Activated CD4-positive, alpha-beta T cell treated with anti-CD3 and anti-CD28 coated beads, Interleukin-2, amount 50 U/mL, for 1 hour (primary cell): ENCODE measurements around the gene ST14.
"Not testable (repeated sequence)": the region's sequence is repeated elsewhere in the genome, so short reads cannot be mapped to it uniquely, and the experiment has no call there.

ENCODE experiments used
- DNase-seq: peaks from one replicate; pipeline ENCODE4 v3.0.0-alpha.2; 2020

Gene ST14

DNA sequence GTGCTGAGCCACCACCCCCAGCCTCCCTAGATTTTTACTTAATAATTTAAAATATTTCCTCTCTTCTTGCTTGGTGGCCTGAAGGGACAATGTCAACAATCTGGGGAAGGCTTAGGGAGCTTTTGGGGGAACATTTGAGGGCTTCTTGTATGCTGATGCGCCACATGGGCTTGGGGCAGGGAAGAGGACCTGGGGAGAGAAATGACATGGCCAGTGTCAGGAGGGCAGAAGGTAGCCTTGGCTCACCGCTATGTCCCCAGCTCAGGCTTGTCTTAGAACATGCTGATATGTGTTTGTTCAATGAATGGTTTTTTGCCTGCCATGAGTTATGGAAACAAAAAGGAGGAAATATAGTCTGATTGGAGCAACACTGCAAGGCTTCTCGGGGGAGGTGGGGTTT, 51.6 kb downstream of the ST14 start:
- no peak for DNase-seq

DNA sequence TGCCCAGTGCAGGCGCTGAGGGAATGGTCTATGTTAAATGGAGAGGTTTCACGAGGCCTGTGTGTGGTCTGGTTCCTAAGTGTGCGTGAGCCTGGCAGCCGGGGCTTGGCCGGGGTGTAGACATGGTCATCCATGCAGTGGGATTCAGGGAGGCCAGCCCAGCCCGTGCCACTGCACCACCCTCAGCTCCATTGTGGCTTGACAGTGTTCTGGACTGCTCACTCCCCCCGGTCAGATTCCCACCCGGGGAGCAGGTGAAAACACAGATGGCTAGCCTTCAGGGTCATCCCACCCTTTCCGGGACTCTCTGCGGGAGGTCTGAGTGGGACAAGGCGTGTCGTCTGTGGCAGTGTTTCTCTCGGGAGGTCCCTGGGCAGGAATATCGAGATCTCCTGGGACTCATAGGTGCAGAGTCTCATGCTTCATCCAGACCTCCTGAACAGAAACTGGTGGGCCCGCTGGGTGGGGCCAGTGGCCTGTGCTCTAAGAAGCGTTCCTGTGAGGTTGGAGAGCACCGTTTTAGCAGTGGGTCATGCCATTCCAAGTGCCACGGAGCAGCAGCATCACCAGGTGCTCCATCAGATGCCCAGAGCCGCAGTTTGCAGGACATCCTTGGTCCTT, 52.3 kb downstream of the ST14 start:
- no peak for DNase-seq

DNA sequence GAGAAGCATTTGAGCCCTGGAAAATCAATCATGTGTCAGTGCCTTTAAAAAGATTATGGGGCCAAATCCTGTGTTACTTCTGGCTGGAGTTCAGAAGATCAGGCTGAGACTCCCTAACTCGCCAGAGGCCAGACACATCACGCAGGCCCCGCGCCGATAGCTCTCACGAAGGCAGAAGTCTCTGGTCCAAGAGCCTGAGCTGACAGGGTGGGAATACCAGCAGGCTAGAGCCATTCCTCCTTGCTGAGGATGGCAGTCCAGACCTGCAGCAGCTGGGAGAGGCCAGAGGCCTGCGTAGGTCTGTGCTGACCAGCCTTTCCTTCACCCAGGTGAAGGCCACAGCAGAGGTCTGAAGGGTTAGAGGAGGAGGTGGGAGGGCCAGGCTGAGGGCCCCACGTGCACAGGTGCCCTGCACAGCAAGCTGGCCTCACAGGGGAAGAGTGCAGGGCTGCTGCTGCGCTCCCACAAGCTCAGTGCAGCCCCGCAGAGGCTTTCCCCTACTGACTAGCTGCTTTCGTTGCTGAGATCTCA, 52.9 kb downstream of the ST14 start:
- no peak for DNase-seq

DNA sequence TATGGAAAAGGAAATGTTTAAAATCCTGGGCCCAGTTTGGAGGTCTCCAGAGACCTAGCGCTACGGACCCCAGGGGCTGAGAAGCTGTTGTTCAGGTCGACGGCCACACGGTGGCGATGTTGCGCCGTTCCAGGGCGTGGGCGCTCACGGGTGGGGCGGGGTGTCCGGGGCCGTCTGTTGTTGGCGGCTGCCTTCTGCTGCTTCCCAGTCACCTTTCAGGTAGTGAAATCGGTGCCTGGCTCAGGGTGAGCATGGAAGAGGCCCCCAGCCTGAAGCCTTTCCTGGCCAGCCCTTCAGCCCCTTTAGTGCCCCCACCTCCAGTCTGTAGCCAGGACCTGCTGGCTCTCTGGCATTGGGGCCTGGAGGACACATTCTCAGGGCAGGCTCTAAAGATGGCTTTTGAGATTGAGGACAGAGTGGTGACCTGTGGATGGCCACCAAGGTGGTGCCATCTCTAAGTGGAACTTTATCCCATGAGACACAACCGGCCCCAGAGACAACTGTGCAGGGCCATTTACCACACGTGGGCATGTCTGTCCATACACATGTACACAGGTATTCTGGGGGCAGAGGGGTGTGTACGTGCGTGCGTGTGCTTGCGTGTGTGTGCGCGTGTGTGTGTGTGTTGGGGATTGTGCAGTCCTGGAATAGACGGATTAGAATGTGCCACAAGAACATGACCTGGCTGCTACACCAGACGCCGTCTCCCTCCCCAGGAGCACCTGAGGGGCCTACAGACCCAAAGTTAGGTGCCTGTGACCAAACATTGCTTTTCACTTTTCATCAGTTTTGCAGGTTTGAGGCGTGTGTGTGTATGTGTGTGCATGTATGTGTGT, 53.8 kb downstream of the ST14 start:
- DNase-seq: peak; percentile 72

DNA sequence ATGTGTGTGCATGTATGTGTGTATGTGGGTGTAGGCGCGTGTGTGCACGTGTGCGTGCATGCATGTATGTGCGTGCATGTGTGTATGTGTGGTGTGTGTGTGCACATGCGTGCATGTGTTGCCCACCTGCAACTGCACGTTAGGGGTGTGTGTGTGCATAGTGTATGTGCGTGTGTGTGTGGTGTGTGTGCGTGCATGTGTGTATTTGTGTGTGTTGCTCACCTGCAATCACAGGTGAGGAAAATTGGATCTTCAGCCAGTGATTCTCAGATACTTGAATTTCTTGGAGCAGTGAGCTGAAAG, 54.3 kb downstream of the ST14 start:
- DNase-seq: no peak

GRCh38 chr11:130214861-130215530, 55.4 kb downstream of the ST14 start:
- DNase-seq: no peak

GRCh38 chr11:130215531-130216220, 56.1 kb downstream of the ST14 start:
- DNase-seq: no peak

- no peak for DNase-seq
Observed at GRCh38 chr11:130216221-130216550, 56.6 kb downstream of the ST14 start.

- DNase-seq: no peak
Observed at GRCh38 chr11:130216591-130217132, 57.1 kb downstream of the ST14 start.

GRCh38 chr11:130217133-130218031, 57.8 kb downstream of the ST14 start:
- no peak for DNase-seq

- DNase-seq: no peak
Observed at GRCh38 chr11:130218501-130219070, 59.0 kb downstream of the ST14 start.

DNA sequence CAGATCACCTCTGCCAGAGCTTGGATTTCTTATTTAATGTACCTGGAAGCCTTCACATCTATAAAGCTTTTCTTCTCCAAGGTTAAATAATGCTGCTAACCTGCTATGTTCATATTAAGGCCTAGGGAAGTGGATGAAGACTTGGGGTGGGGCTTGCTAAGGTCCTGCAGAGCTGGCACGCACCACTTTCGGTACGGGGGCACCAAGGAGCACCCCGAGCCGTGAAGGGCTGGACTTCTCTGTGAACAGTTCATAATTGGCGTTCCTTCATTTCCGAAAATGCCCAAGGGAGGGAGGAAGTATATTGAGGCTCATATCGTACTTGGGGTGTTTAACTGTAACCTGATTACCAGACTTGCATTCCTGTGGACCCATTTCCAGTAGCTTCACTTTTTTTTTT, 59.6 kb downstream of the ST14 start:
- DNase-seq: no peak

- DNase-seq: no peak
Observed at GRCh38 chr11:130220311-130221035, 60.9 kb downstream of the ST14 start.

GRCh38 chr11:130223291-130223971, 63.8 kb downstream of the ST14 start:
- DNase-seq: no peak

DNA sequence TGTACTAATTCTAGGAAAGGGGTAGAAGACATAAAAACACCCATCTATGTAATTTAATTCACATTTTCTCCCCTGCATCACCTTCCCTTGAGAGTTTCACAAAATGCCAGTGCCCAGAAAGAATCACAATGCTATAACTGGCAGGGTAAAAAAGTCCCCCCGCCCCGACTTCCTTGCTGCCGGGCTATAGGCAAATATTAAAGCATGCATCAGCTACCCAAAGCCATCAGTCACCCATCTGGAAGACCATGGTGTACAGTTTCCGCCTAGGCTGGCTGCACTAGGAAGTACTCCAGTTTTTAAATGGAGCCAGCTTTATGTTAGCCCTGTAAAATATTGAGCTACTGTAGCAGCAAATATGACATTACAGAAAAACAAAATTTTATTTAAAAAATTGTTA, 67.8 kb downstream of the ST14 start:
- no peak for DNase-seq

DNA sequence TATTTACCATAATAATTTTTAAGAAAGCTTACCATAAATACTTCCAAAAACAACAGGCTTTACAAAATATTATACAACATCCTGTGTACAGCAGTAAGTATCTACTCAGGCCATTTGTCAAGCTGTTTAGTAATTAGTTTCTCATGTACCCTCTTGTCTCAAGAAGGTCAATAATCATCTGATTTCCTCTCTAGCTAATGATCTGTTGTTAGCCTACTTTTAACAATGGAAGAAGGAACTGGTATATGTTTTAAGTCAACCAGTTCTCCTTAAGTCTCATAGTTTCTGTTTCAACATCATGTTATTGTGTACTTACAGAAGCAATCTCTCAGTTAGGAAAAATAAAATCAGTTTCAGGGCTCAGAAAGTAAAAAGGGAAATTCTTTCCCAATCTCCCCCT, 73.9 kb downstream of the ST14 start:
- not testable (repeated sequence) for DNase-seq

DNA sequence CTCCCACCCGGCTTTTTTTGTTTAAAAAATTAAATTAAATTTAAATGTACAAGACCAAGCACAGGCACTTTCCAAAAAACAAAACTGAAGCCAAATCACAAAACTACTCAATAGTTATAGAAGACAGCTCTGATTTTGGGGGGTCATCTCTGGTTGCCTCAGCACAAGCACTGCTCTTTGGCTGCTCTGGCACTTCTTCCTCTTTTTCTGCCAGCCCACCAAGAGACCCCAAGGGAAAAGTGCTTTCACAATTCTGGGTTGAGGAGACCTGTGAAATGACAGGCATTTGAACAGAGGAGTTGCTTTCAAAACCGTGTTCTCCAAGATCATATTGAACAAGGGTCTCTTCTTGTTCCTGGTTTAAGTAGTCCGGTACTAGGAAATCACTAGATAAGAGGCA, 74.3 kb downstream of the ST14 start:
- not testable (repeated sequence) for DNase-seq

DNA sequence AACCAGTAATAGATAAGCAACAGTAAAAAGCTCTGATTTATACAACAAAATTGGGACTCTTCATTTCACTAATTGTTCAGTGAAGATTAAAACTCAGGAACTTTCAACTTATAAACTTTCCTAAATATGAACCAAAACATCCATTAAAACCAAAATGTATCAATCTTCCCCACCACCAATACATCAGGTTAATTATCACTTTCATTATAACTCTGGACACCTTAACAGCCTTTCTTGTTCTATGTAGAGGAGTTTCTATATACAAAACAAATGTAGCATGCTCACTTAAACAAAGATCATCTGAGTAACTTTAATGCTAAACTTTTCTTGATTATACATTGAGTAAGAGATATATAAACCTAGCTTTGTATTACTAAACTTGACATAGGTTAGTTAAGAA, 74.7 kb downstream of the ST14 start:
- no peak for DNase-seq

GRCh38 chr11:130237282-130238006, 77.9 kb downstream of the ST14 start:
- DNase-seq: no peak

DNA sequence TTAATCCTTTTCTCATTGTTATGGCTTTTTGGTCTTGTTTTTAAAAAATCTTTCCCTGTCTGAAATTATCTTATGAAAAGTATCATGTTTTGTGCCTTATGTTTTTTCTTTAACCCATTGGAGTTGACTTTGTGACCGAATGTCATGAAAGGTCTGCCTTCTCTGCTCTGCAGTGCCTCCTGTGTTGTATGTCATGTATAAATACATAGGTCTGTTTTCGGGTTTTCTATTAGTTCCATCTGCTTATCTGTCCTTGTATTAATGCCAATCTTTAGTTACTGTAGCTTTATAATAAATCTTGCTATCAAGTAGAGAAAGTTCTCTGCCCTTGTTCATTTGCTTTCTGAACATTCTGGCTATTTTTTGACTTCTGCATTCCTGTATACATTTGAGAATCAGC, 82.1 kb downstream of the ST14 start:
- DNase-seq: no peak
